Peyer's patch (tissue), 4 donors: ENCODE measurements around the gene THBS3. TPM values are rescaled to one million over a fixed set of nuclear protein-coding genes. Genes with fewer than 3 reads are reported as not detected.
A peak's percentile ranks its signal among the peaks of the same experiment; 100 is the strongest.
"Not testable (repeated sequence)": the region's sequence is repeated elsewhere in the genome, so short reads cannot be mapped to it uniquely, and the experiment has no call there.

ENCODE experiments used
- DNase-seq, 3 donors: peaks; one replicate each; pipeline ENCODE4 v3.0.0-alpha.2; 2017 to 2019
- H3K27ac ChIP-seq, 4 donors: fragments of 200-600 bp; sonication (generic); one replicate each; pipeline ENCODE4 v1.5.1; 2016 to 2019
- H3K27me3 ChIP-seq, 2 donors: fragments of 200-600 bp; sonication (generic); one replicate each; pipeline ENCODE4 v1.5.1; 2019
- H3K36me3 ChIP-seq, 3 donors: fragments of 200-600 bp; sonication (generic); one replicate each; pipeline ENCODE4 v1.5.1; 2016 to 2019
- H3K4me1 ChIP-seq, 4 donors: fragments of 200-600 bp; sonication (generic); one replicate each; pipeline ENCODE4 v1.5.1; 2016 to 2019
- H3K4me3 ChIP-seq, 4 donors: fragments of 200-600 bp; sonication (generic); 1 replicate in 3 of 4; 2 replicates in 1 of 4; pipeline ENCODE4 v1.5.1; 2016 to 2019; ENCODE audit warnings: mild to moderate bottlenecking in 1 of 4
- H3K9me3 ChIP-seq, 4 donors: fragments of 200-600 bp; sonication (generic); one replicate each; pipeline ENCODE4 v1.5.1; 2016 to 2019; ENCODE audit warnings: mild to moderate bottlenecking in 1 of 4
- CTCF ChIP-seq, 6 experiments: fragments of 450-650 bp in 4 of 6; fragments of 200-600 bp in 2 of 6; sonication (generic) in 1 of 6; IDR thresholded peaks; one replicate each; pipeline ENCODE4 v1.5.1; 2017 to 2019; ENCODE audit warnings: antibody characterized with exemption in 6 of 6, mild to moderate bottlenecking in 3 of 6, moderate library complexity in 1 of 6
- POLR2A ChIP-seq, 2 donors: fragments of 450-650 bp; IDR thresholded peaks; one replicate each; pipeline ENCODE4 v1.5.1; 2017; ENCODE audit warnings: antibody characterized with exemption in 2 of 2, mild to moderate bottlenecking in 2 of 2, moderate library complexity in 2 of 2
- total RNA-seq, 4 donors: library from RNA; depleted of rRNA; stranded (reverse); fragments of >200 nt; gene quantifications; one replicate each; pipeline ENCODE4 v1.1.0, GENCODE V29; 2016

THBS3 gene
- total RNA-seq, 4 donors from 2014 or later: 15.9 to 58.6 (median 46.5) TPM

- Histone ChIP-seq H3K27me3 (no peaks in the 10 kb centered on the region), H3K27ac (no peak overlapping the region), H3K4me3 (no peak overlapping the region), H3K4me1 (peaks cover 6 to 19% (median 12%) of the 10 kb centered on the region in 4 donors), H3K9me3 (no peaks in the 10 kb centered on the region), H3K36me3 (no peaks in the 10 kb centered on the region)
- DNase-seq: no peak
- TF ChIP-seq POLR2A (IDR thresholded peaks at IDR 0.05): no peak
- TF ChIP-seq CTCF (IDR thresholded peaks at IDR 0.05): no peak
Measured at GRCh38 chr1:155197901-155198546, 9.7 kb downstream of the THBS3 start.

- Histone ChIP-seq H3K9me3 (no peaks in the 10 kb centered on the region), H3K36me3 (no peaks in the 10 kb centered on the region), H3K4me3 (no peak overlapping the region), H3K27ac (no peak overlapping the region), H3K4me1 (peaks cover 6 to 28% (median 18%) of the 10 kb centered on the region in 4 donors), H3K27me3 (no peaks in the 10 kb centered on the region)
- TF ChIP-seq POLR2A (IDR thresholded peaks at IDR 0.05) (no peak), CTCF (IDR thresholded peaks at IDR 0.05) (no peak)
- DNase-seq: peak in 1 of 3 donors; percentile 45
Measured at GRCh38 chr1:155196893-155197638, 10.6 kb downstream of the THBS3 start.

- no peak for DNase-seq
- Histone ChIP-seq H3K27me3 (no peaks in the 10 kb centered on the region), H3K4me3 (no peak overlapping the region), H3K4me1 (peaks cover 6 to 28% (median 18%) of the 10 kb centered on the region in 4 donors), H3K36me3 (no peaks in the 10 kb centered on the region), H3K9me3 (no peaks in the 10 kb centered on the region), H3K27ac (no peak overlapping the region)
- no peak for TF ChIP-seq CTCF (IDR thresholded peaks at IDR 0.05)
- TF ChIP-seq POLR2A (IDR thresholded peaks at IDR 0.05): no peak
Measured at GRCh38 chr1:155196103-155196892, 11.4 kb downstream of the THBS3 start.

- Histone ChIP-seq H3K36me3 (no peaks in the 10 kb centered on the region), H3K27me3 (no peaks in the 10 kb centered on the region), H3K9me3 (no peaks in the 10 kb centered on the region), H3K27ac (peak overlapping the region; percentile 67 to 89 (median 86)), H3K4me3 (peak overlapping the region; percentile 32 to 59 (median 53)), H3K4me1 (peaks cover 6 to 28% (median 18%) of the 10 kb centered on the region in 4 donors)
- no peak for TF ChIP-seq POLR2A (IDR thresholded peaks at IDR 0.05)
- no peak for TF ChIP-seq CTCF (IDR thresholded peaks at IDR 0.05)
- no peak for DNase-seq
Measured at GRCh38 chr1:155195201-155196102, 12.2 kb downstream of the THBS3 start.

- H3K9me3 ChIP-seq, H3K27me3 ChIP-seq, DNase-seq, H3K36me3 ChIP-seq: not testable (repeated sequence)
- H3K4me3 ChIP-seq: peak overlapping the region; percentile 32 to 59 (median 53)
- peak overlapping the region; percentile 67 to 89 (median 86) for H3K27ac ChIP-seq
- H3K4me1 ChIP-seq: peaks cover 6 to 28% (median 18%) of the 10 kb centered on the region in 4 donors
Measured at GRCh38 chr1:155193991-155194240, 13.8 kb downstream of the THBS3 start.
